Ovary (tissue), 3 donors: ENCODE data around the gene MMUT.

Experiments
- EP300 ChIP-seq: sonication (generic); formaldehyde crosslinking; IDR thresholded peaks from one replicate; pipeline ENCODE4 v1.6.1; 2017; ENCODE audit warnings: antibody characterized with exemption
- POLR2A ChIP-seq: fragments of 450-650 bp; IDR thresholded peaks from one replicate; pipeline ENCODE4 v1.6.1; 2017; ENCODE audit warnings: antibody characterized with exemption, mild to moderate bottlenecking, moderate library complexity
- TF ChIP-seq, protein P1 (sequence below), 3 donors: fragments of 450-650 bp in 2 of 3; fragments of 200-600 bp in 1 of 3; IDR thresholded peaks; one replicate each; pipeline versions ENCODE4 v1.5.1 to v1.8.0; 2016 to 2022; ENCODE audit warnings: antibody characterized with exemption in 3 of 3, mild to moderate bottlenecking in 1 of 3
- donor health status: DM: no; HTN: no; CAD: no.

DNA sequence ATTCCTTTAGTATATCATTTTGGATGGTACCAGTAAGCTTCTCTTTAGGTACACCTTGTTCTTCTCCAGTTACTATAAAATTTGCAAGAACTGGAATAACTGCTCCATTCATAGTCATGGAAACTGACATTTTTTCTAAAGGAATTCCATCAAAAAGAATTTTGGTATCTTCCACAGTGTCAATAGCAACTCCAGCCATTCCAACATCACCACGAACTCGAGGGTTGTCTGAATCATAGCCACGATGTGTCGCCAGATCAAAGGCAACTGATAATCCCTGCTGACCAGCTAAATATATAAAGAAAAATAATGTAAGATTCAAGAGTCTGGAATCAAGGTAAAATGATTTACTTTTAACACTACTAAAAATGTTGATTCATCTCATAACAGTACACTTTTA lies 5.3 kb downstream of the MMUT start:
- TF ChIP-seq, protein P1, sequence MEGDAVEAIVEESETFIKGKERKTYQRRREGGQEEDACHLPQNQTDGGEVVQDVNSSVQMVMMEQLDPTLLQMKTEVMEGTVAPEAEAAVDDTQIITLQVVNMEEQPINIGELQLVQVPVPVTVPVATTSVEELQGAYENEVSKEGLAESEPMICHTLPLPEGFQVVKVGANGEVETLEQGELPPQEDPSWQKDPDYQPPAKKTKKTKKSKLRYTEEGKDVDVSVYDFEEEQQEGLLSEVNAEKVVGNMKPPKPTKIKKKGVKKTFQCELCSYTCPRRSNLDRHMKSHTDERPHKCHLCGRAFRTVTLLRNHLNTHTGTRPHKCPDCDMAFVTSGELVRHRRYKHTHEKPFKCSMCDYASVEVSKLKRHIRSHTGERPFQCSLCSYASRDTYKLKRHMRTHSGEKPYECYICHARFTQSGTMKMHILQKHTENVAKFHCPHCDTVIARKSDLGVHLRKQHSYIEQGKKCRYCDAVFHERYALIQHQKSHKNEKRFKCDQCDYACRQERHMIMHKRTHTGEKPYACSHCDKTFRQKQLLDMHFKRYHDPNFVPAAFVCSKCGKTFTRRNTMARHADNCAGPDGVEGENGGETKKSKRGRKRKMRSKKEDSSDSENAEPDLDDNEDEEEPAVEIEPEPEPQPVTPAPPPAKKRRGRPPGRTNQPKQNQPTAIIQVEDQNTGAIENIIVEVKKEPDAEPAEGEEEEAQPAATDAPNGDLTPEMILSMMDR (IDR thresholded peaks at IDR 0.05), result no peak
- TF ChIP-seq EP300 (no peak), POLR2A (no peak)
